ENCODE data around the gene TEDC2.

DNA sequence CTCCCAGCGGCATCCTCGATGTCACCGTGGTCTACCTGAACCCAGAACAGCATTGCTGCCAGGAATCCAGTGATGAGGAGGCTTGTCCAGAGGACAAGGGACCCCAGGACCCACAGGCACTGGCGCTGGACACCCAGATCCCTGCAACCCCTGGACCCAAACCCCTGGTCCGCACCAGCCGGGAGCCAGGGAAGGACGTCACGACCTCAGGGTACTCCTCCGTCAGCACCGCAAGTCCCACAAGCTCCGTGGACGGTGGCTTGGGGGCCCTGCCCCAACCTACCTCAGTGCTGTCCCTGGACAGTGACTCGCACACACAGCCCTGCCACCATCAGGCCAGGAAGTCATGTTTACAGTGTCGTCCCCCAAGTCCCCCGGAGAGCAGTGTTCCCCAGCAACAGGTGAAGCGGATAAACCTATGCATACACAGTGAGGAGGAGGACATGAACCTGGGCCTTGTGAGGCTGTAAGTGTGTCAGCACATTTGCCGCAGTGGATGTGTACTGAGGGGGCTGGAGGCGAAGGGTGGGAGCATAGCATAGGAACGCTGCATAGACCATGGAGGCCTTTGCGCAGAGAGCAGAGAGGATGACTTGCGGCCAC, 3.3 kb upstream of the TEDC2 start:
- no peak for TF ChIP-seq POLR2A (IDR thresholded peaks at IDR 0.05)
- TF ChIP-seq, protein P1, sequence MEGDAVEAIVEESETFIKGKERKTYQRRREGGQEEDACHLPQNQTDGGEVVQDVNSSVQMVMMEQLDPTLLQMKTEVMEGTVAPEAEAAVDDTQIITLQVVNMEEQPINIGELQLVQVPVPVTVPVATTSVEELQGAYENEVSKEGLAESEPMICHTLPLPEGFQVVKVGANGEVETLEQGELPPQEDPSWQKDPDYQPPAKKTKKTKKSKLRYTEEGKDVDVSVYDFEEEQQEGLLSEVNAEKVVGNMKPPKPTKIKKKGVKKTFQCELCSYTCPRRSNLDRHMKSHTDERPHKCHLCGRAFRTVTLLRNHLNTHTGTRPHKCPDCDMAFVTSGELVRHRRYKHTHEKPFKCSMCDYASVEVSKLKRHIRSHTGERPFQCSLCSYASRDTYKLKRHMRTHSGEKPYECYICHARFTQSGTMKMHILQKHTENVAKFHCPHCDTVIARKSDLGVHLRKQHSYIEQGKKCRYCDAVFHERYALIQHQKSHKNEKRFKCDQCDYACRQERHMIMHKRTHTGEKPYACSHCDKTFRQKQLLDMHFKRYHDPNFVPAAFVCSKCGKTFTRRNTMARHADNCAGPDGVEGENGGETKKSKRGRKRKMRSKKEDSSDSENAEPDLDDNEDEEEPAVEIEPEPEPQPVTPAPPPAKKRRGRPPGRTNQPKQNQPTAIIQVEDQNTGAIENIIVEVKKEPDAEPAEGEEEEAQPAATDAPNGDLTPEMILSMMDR (IDR thresholded peaks at IDR 0.05): no peak

All from vagina (tissue), 2 donors.